Skeletal muscle satellite cell (primary cell): ENCODE data around the gene LIMK1.

Experiments used
- H3K27me3 ChIP-seq: 2 replicates; pipeline ENCODE4 v1.7.0; 2013; ENCODE audit warnings: low read length; ENCODE audit not compliant: control insufficient read depth, insufficient read depth
- H3K36me3 ChIP-seq: 2 replicates; pipeline ENCODE4 v1.7.0; 2013; ENCODE audit warnings: mild to moderate bottlenecking, control low read depth, low read length; ENCODE audit not compliant: insufficient read depth
- H3K4me1 ChIP-seq: 2 replicates; pipeline ENCODE4 v1.7.0; 2013; ENCODE audit warnings: low read length; ENCODE audit not compliant: control insufficient read depth, insufficient read depth
- H3K4me2 ChIP-seq: 2 replicates; pipeline ENCODE4 v1.7.0; 2013; ENCODE audit warnings: mild to moderate bottlenecking, low read length
- H3K4me3 ChIP-seq: 2 replicates; pipeline ENCODE4 v1.7.0; 2013; ENCODE audit warnings: low read length
- H3K9ac ChIP-seq: 2 replicates; pipeline ENCODE4 v1.7.0; 2013; ENCODE audit warnings: mild to moderate bottlenecking, low read depth, low read length, moderate library complexity
- H3K9me3 ChIP-seq: replicated peaks from 2 replicates; pipeline ENCODE4 v1.7.0; 2013; ENCODE audit warnings: mild to moderate bottlenecking, control low read depth, low read length

Gene LIMK1

GRCh38 chr7:74047804-74048380 lies 35.7 kb upstream of the LIMK1 start:
- Histone ChIP-seq H3K4me3 (no peak overlapping the region), H3K27me3 (peaks cover 5% of the 10 kb centered on the region), H3K4me2 (no peak overlapping the region), H3K4me1 (no peaks in the 10 kb centered on the region), H3K36me3 (peaks cover 3% of the 10 kb centered on the region), H3K9ac (no peak overlapping the region), H3K9me3 (no peaks in the 10 kb centered on the region)

- Histone ChIP-seq H3K9ac (no peak overlapping the region), H3K9me3 (no peaks in the 10 kb centered on the region), H3K4me3 (no peak overlapping the region), H3K36me3 (peaks cover 3% of the 10 kb centered on the region), H3K27me3 (peaks cover 5% of the 10 kb centered on the region), H3K4me2 (no peak overlapping the region), H3K4me1 (no peaks in the 10 kb centered on the region)
These were observed 34.5 kb upstream of the LIMK1 start for GRCh38 chr7:74048999-74049599.

DNA sequence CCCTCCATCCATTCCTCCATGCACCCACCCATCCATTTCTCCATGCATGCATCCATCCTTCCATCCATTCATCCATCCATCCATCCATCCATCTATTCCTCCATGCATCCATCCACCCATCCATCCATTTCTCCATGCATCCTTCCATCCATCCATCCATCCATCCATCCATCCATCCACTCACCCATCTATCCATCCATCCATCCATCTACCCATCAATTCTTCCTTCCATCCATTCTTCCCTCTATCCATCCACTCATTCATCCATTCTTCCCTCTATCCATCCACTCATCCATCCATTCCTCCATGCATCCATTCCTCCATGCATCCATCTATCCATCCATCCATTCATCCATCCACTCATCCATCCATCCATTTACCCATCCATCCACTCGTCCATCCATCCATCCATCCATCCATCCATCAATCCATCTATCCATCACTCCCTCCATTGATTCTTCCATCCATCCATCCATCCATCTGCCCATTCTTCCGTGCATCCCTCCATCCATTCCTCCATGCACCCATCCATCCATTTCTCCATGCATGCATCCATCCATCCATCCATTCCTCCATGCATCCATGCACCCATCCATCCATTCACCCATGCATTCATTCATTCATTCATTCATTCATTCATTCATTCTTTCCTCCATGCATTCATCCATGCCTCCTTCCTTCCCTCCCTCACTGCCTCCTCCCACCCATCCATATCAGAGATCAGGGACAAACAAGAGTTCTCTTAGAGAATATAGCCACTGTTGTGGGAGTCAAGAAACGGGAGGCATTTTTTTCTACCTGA lies 33.4 kb upstream of the LIMK1 start:
- Histone ChIP-seq H3K9ac (no peak overlapping the region), H3K9me3 (no peaks in the 10 kb centered on the region), H3K4me1 (no peaks in the 10 kb centered on the region), H3K4me2 (no peak overlapping the region), H3K4me3 (no peak overlapping the region), H3K36me3 (peaks cover 3% of the 10 kb centered on the region), H3K27me3 (peaks cover 5% of the 10 kb centered on the region)

GRCh38 chr7:74051193-74051592 lies 32.4 kb upstream of the LIMK1 start:
- no peaks in the 10 kb centered on the region for H3K9me3 ChIP-seq
- H3K4me3 ChIP-seq: no peak overlapping the region
- no peak overlapping the region for H3K9ac ChIP-seq
- no peak overlapping the region for H3K4me2 ChIP-seq
- peaks cover 3% of the 10 kb centered on the region for H3K36me3 ChIP-seq
- peaks cover 5% of the 10 kb centered on the region for H3K27me3 ChIP-seq
- H3K4me1 ChIP-seq: no peaks in the 10 kb centered on the region

GRCh38 chr7:74051629-74052410 lies 31.8 kb upstream of the LIMK1 start:
- H3K27me3 ChIP-seq: peaks cover 5% of the 10 kb centered on the region
- H3K4me2 ChIP-seq: no peak overlapping the region
- H3K4me1 ChIP-seq: no peaks in the 10 kb centered on the region
- H3K9me3 ChIP-seq: no peaks in the 10 kb centered on the region
- H3K4me3 ChIP-seq: no peak overlapping the region
- H3K9ac ChIP-seq: no peak overlapping the region
- peaks cover 6% of the 10 kb centered on the region for H3K36me3 ChIP-seq

- H3K27me3 ChIP-seq: peaks cover 5% of the 10 kb centered on the region
- H3K4me1 ChIP-seq: no peaks in the 10 kb centered on the region
These were observed 31.0 kb upstream of the LIMK1 start for GRCh38 chr7:74052628-74053027.

GRCh38 chr7:74053589-74054186 lies 29.9 kb upstream of the LIMK1 start:
- H3K9me3 ChIP-seq: no peaks in the 10 kb centered on the region
- H3K9ac ChIP-seq: no peak overlapping the region
- no peaks in the 10 kb centered on the region for H3K4me1 ChIP-seq
- no peak overlapping the region for H3K4me2 ChIP-seq
- peaks cover 7% of the 10 kb centered on the region for H3K36me3 ChIP-seq
- no peak overlapping the region for H3K4me3 ChIP-seq
- H3K27me3 ChIP-seq: peaks cover 5% of the 10 kb centered on the region

More at GRCh38 chr7:74052628-74053027, 31.0 kb upstream of the LIMK1 start:
- Histone ChIP-seq H3K4me3 (no peak overlapping the region), H3K4me2 (no peak overlapping the region), H3K36me3 (peaks cover 6% of the 10 kb centered on the region), H3K9me3 (no peaks in the 10 kb centered on the region), H3K9ac (no peak overlapping the region)

DNA sequence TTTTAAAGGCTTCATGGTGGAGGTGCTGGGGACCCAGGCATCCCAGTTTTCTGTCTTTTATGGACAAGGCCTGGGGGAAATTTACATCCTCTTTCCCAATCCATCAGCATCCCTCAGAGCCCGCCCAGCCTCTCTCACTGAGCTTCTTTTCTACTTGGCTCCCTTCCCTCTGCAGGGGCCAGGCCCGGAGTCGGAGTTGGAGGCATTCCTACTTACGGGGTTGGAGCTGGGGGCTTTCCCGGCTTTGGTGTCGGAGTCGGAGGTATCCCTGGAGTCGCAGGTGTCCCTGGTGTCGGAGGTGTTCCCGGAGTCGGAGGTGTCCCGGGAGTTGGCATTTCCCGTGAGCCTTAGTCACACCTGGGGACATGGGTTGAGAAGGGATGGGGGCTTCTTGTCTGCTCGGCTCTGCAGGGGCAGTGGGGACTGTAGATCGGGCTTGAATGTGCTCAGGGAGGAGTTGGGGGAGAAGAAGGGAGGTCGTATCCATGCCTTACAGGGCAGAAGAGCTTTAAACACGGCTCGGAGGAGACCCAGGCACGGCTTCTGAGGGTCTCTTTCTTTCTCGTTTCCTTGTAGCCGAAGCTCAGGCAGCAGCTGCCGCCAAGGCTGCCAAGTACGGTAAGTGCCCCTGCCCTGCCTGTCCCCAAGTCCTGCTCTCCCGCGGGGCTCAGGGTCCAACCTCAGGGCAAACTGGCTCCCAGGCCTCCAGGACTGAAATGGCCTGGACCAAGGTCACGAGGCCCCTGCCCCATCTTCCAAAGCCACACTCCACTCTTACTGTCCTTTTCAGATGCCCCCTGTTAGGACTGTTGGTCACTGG lies 27.3 kb upstream of the LIMK1 start:
- Histone ChIP-seq H3K4me3 (no peak overlapping the region), H3K27me3 (peaks cover 5% of the 10 kb centered on the region)

DNA sequence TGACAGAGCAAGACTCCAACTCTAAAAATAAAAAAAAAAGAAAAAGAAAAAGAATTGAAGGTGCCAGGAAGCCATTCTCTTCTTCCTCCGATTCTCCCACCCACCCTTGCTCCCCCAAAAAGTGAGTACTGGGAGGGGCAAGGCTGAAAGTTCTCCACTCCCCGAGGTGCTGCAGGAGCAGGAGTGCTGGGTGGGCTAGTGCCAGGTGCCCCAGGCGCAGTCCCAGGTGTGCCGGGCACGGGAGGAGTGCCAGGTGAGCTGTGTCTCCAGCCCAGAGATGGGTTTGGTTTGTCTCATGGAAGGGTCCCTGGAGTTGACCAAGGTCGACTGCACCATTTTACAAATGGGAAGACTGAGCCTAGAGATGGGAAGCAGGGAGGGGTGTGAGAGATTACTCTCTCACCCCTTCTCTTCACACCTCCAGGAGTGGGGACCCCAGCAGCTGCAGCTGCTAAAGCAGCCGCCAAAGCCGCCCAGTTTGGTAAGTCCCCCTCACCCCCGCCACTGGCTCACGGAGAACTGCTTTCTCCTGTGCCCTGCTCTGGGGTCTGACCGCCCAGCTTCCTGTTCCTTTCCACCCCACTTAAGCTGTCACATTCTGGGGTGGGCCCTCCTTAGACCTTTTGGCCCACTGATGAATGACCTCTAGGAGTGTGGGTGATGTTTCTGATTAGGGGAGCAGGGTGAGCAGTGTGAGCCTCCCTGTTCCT lies 26.2 kb upstream of the LIMK1 start:
- Histone ChIP-seq H3K9me3 (no peaks in the 10 kb centered on the region), H3K27me3 (no peaks in the 10 kb centered on the region), H3K4me2 (no peak overlapping the region), H3K9ac (no peak overlapping the region), H3K36me3 (peaks cover 6% of the 10 kb centered on the region), H3K4me1 (peaks cover 9% of the 10 kb centered on the region), H3K4me3 (no peak overlapping the region)

More for the DNA sequence above, 27.3 kb upstream of the LIMK1 start:
- Histone ChIP-seq H3K4me1 (no peaks in the 10 kb centered on the region), H3K4me2 (no peak overlapping the region), H3K36me3 (peaks cover 6% of the 10 kb centered on the region), H3K9me3 (no peaks in the 10 kb centered on the region), H3K9ac (no peak overlapping the region)

GRCh38 chr7:74057987-74058386 lies 25.6 kb upstream of the LIMK1 start:
- no peaks in the 10 kb centered on the region for H3K27me3 ChIP-seq
- H3K9me3 ChIP-seq: no peaks in the 10 kb centered on the region
- peaks cover 6% of the 10 kb centered on the region for H3K36me3 ChIP-seq
- H3K9ac ChIP-seq: no peak overlapping the region
- peaks cover 10% of the 10 kb centered on the region for H3K4me1 ChIP-seq
- no peak overlapping the region for H3K4me2 ChIP-seq
- H3K4me3 ChIP-seq: no peak overlapping the region
